ENCODE data around the gene FCN2. TPM values are rescaled to one million over a fixed set of nuclear protein-coding genes. Genes with fewer than 3 reads are reported as not detected.

The FCN2 gene
- total and polyA plus RNA-seq, 2 experiments from 2014 or later, result not detected

DNA sequence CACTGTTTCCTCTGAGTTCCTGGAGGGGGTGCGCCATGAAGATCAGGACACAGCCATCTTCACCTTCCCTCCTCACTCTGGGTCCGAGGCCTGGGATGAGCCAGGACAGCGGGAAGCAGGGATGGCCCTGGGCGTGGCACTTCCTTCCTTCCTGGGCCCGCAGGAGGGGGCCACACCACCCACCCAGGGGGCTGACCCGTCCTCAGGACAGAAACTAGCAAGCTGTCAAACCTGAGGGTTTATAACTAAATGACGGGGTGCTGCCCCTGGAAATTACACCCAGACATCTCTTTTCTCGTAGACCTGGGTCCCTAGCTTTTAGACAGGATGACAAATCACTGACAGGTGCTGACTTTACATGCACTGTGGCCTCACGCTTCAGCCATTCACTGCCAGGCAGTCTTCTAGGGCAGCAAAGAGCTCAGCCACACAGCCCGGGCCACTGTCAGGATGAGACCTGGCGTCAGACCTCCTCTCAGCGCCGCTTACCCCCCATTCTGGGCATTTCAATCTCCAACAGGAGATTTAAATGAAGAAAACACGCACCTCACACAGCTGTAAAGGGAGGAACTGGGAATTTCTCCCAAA lies 8.1 kb downstream of the FCN2 start:
- no peaks in the 10 kb centered on the region for H3K36me3 ChIP-seq
- no peaks in the 10 kb centered on the region for H3K9me3 ChIP-seq (ENCODE audit: low read depth)
- no peak for DNase-seq (ENCODE audit: low read depth in 1 of 2, low spot score in 1 of 2)
- TF ChIP-seq, protein P1, sequence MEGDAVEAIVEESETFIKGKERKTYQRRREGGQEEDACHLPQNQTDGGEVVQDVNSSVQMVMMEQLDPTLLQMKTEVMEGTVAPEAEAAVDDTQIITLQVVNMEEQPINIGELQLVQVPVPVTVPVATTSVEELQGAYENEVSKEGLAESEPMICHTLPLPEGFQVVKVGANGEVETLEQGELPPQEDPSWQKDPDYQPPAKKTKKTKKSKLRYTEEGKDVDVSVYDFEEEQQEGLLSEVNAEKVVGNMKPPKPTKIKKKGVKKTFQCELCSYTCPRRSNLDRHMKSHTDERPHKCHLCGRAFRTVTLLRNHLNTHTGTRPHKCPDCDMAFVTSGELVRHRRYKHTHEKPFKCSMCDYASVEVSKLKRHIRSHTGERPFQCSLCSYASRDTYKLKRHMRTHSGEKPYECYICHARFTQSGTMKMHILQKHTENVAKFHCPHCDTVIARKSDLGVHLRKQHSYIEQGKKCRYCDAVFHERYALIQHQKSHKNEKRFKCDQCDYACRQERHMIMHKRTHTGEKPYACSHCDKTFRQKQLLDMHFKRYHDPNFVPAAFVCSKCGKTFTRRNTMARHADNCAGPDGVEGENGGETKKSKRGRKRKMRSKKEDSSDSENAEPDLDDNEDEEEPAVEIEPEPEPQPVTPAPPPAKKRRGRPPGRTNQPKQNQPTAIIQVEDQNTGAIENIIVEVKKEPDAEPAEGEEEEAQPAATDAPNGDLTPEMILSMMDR (IDR thresholded peaks at IDR 0.05; ENCODE audit: low read depth, low read length), result no peak
- H3K27me3 ChIP-seq, result no peaks in the 10 kb centered on the region
- no peak overlapping the region for H3K4me3 ChIP-seq
- H3K27ac ChIP-seq, result no peak overlapping the region
- H3K4me1 ChIP-seq (ENCODE audit: low read depth), result no peaks in the 10 kb centered on the region

DNA sequence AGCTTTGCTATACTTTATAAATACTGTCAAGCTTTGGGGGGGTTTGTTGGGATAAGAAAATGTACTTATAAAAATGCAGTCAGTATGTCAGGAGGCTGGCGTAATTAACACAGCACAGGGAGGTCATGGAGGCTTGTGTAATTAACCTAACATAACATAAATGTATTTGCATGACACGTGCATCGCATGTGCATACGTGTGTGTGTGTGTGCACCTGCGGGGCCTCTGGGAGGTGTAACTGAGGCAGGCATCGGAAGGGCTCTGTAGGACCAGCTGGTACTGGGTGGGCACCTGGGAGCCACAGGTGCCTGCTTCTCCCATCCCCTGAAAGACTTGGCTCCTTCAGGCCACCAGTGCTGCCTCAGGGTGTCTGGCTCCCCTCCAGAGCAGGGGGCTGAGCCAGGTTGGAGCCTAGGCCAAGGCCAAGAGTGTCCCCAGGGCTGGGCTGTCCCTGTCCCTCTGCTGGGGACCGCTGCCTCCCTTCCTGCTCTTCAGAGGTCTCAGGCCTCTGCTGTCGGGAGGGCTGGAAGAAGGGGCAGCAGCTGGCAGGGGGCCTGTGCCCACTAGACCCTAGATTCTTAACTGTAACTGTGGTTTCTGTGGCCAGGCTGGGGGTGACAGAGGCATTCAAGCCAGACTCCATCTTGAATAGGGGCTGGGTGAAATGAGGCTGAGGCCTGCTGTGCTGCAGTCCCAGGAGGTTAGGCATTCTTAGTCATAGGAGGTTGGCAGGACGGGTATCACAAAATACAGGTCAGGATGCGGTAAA lies 9.0 kb downstream of the FCN2 start:
- no peaks in the 10 kb centered on the region for H3K27me3 ChIP-seq
- H3K36me3 ChIP-seq, result no peaks in the 10 kb centered on the region
- no peak overlapping the region for H3K27ac ChIP-seq
- no peak for DNase-seq (ENCODE audit: low read depth in 1 of 2, low spot score in 1 of 2)
- no peak overlapping the region for H3K4me3 ChIP-seq
- H3K9me3 ChIP-seq (ENCODE audit: low read depth), result no peaks in the 10 kb centered on the region
- TF ChIP-seq, protein P1 (IDR thresholded peaks at IDR 0.05; ENCODE audit: low read depth, low read length), result no peak
- H3K4me1 ChIP-seq (ENCODE audit: low read depth), result no peaks in the 10 kb centered on the region

DNA sequence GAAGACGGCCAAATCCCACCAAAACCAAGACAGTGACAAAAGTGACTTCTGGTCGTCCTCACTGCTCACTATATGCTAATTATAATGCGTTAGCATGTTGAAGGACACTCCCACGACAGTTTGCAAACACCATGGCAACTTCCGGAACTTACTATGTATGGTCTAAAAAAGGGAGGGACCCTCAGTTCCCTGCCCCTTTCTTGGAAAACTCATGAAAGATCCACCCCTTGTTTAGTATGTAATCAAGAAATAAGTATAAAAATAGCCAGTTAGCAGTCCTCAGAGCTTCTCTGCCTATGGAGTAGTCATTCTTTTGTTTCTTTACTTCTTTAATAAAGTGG lies 9.5 kb downstream of the FCN2 start:
- no peak for DNase-seq (ENCODE audit: low read depth in 1 of 2, low spot score in 1 of 2)
- Histone ChIP-seq H3K4me1 (ENCODE audit: low read depth) (no peaks in the 10 kb centered on the region), H3K4me3 (no peak overlapping the region), H3K27me3 (no peaks in the 10 kb centered on the region), H3K36me3 (no peaks in the 10 kb centered on the region), H3K27ac (no peak overlapping the region), H3K9me3 (ENCODE audit: low read depth) (no peaks in the 10 kb centered on the region)
- TF ChIP-seq, protein P1 (IDR thresholded peaks at IDR 0.05; ENCODE audit: low read depth, low read length), result no peak

DNA sequence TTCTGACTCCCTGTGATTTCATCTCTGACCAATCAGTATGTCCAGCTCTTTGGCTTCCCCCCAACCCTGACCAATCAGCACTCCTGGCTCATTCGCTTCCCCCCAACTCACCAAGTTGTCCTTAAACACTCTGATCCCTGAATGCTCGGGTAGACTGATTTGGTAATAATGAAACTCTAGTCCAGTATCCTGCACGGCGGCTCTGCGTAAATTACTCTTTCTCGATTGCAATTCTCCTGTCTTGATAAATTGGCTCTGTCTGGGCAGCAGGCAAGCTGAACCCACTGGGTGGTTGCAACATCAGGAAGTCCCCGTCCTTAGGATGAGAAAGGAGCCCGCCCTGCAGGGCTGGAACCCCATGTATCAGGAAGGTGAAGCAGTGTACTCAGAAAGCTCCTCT lies 10.4 kb downstream of the FCN2 start:
- TF ChIP-seq, protein P1 (IDR thresholded peaks at IDR 0.05; ENCODE audit: low read depth, low read length), result no peak
- Histone ChIP-seq H3K27me3 (no peaks in the 10 kb centered on the region), H3K36me3 (no peaks in the 10 kb centered on the region), H3K27ac (no peak overlapping the region), H3K4me1 (ENCODE audit: low read depth) (no peaks in the 10 kb centered on the region), H3K4me3 (no peak overlapping the region), H3K9me3 (ENCODE audit: low read depth) (no peaks in the 10 kb centered on the region)
- no peak for DNase-seq (ENCODE audit: low read depth in 1 of 2, low spot score in 1 of 2)

DNA sequence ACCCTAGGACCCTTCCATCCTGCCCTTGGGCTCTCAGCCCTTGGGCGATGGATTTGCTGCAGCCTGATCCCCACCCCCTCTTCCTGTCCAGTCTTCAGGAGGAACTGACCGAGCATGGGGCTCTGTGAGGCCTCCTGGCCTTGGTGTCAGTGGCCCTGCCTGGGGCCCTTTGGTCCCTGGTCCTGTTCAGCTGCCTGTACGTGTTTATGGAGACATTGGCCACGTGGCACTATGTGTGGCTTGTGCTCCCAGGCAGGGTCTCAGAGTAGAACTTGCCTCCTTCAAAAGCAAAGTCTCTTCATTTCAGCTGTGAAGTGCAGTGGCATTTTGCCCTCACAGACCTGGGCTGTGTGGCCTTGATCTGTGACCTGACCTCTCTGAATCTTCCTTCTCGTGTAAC lies 11.1 kb downstream of the FCN2 start:
- H3K4me1 ChIP-seq (ENCODE audit: low read depth), result no peaks in the 10 kb centered on the region
- no peaks in the 10 kb centered on the region for H3K9me3 ChIP-seq (ENCODE audit: low read depth)
- no peak for DNase-seq (ENCODE audit: low read depth in 1 of 2, low spot score in 1 of 2)
- TF ChIP-seq, protein P1 (IDR thresholded peaks at IDR 0.05; ENCODE audit: low read depth, low read length), result no peak
- H3K4me3 ChIP-seq, result no peak overlapping the region
- no peaks in the 10 kb centered on the region for H3K36me3 ChIP-seq
- H3K27ac ChIP-seq, result no peak overlapping the region
- H3K27me3 ChIP-seq, result no peaks in the 10 kb centered on the region
